Left lung (tissue), 10 donors: ENCODE measurements around the gene ARRB2. TPM values are rescaled to one million over a fixed set of nuclear protein-coding genes. Genes with fewer than 3 reads are reported as not detected.
A peak's percentile ranks its signal among the peaks of the same experiment; 100 is the strongest.

Experiments
- ATAC-seq: fragments of 200-7000 bp; cut with Tn5 transposase; one replicate; pipeline ENCODE4 v1.9.1; 2020; ENCODE audit warnings: moderate library complexity
- DNase-seq, 4 donors: peaks; one replicate each; pipeline ENCODE4 v3.0.0-alpha.2; 2013 to 2020
- H3K27ac ChIP-seq, 2 donors: fragments of 200-600 bp; sonication (generic) in 1 of 2; one replicate each; pipeline versions ENCODE4 v1.5.0 to v1.8.0; 2020 to 2021
- H3K27me3 ChIP-seq, 2 donors: fragments of 200-600 bp; sonication (generic) in 1 of 2; one replicate each; pipeline versions ENCODE4 v1.5.0 to v1.8.0; 2020 to 2021
- H3K36me3 ChIP-seq, 2 donors: fragments of 200-600 bp; sonication (generic) in 1 of 2; one replicate each; pipeline versions ENCODE4 v1.5.0 to v1.8.0; 2020 to 2021
- H3K4me1 ChIP-seq, 2 donors: fragments of 200-600 bp; one replicate each; pipeline ENCODE4 v1.8.0; 2021
- H3K4me3 ChIP-seq, 2 donors: fragments of 200-600 bp; sonication (generic) in 1 of 2; one replicate each; pipeline versions ENCODE4 v1.5.0 to v1.8.0; 2020 to 2021; ENCODE audit warnings: mild to moderate bottlenecking in 1 of 2
- H3K9me3 ChIP-seq, 2 donors: fragments of 200-600 bp; sonication (generic) in 1 of 2; one replicate each; pipeline versions ENCODE4 v1.5.0 to v1.8.0; 2020 to 2021
- intact Hi-C, 2 donors: fragments of 100-400 bp; cut with DNase I; formaldehyde crosslinking; loops; one replicate each; pipeline versions ENCODE4 v1.11.2 to v1.14.2; 2022
- polyA plus RNA-seq, 6 donors: library from polyadenylated mRNA; unstranded; fragments of 120-200 nt; gene quantifications; one replicate each; pipeline ENCODE4 v1.2.1, GENCODE V29; 2013; ENCODE audit not compliant: insufficient read length in 6 of 6
- total RNA-seq, 2 donors: library from RNA; stranded (reverse); fragmentation: NEBNext Ultra II Directional; extraction: Animal tissue kit (Norgen Biotek cat#: 25700); gene quantifications; one replicate each; pipeline ENCODE4 v1.2.1, GENCODE V29; 2021
- TF ChIP-seq, protein P1 (sequence below), 2 donors: fragments of 200-600 bp; sonication (generic) in 1 of 2; IDR thresholded peaks; one replicate each; pipeline versions ENCODE4 v1.5.0 to v1.8.0; 2021; ENCODE audit warnings: antibody characterized with exemption in 2 of 2
- donor health status: DM: no; HTN: yes; CAD: no.
- donor health status: DM: no; HTN: no; CAD: no.

The ARRB2 gene
- total and polyA plus RNA-seq, 8 donors: 41.3 to 240 (median 48.9) TPM

DNA sequence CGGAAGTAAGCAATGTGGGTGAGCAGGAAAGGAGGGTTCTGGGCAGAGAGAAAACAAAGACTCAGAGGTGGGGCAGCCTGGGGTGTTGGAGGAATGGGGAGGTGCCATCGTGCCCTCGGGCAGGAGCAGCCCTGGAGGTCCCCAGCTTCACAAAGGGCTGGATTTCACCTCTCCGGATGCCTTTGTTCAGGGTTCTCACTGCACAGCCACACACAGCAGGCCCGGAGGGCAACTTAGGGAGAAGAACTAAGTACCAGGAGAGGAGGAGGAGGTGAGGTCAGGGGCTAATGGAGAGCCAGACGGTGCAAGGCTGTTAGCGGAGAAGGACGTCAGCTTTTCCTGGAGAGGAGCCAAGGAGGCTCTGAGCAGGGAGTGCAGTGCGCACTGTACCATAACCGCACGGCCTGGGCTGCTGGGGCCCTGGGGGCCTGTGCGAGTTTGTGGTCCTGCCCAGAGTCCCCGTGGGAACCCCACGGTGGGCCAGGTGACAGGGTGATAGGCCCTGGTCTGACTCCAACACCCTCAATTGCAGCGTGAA is 9.3 kb downstream of the ARRB2 start:
- TF ChIP-seq, protein P1, sequence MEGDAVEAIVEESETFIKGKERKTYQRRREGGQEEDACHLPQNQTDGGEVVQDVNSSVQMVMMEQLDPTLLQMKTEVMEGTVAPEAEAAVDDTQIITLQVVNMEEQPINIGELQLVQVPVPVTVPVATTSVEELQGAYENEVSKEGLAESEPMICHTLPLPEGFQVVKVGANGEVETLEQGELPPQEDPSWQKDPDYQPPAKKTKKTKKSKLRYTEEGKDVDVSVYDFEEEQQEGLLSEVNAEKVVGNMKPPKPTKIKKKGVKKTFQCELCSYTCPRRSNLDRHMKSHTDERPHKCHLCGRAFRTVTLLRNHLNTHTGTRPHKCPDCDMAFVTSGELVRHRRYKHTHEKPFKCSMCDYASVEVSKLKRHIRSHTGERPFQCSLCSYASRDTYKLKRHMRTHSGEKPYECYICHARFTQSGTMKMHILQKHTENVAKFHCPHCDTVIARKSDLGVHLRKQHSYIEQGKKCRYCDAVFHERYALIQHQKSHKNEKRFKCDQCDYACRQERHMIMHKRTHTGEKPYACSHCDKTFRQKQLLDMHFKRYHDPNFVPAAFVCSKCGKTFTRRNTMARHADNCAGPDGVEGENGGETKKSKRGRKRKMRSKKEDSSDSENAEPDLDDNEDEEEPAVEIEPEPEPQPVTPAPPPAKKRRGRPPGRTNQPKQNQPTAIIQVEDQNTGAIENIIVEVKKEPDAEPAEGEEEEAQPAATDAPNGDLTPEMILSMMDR (IDR thresholded peaks at IDR 0.05): no peak
- H3K27me3 ChIP-seq: no peaks in the 10 kb centered on the region
- peak; percentile 16 for ATAC-seq
- no peak for DNase-seq
- peaks cover 0 to 63% of the 10 kb centered on the region in 2 donors for H3K36me3 ChIP-seq
- H3K9me3 ChIP-seq: no peaks in the 10 kb centered on the region
- intact Hi-C loops: no loop called here
- H3K4me1 ChIP-seq: peaks cover 0 to 66% of the 10 kb centered on the region in 2 donors
- no peak overlapping the region for H3K4me3 ChIP-seq
- peak overlapping the region in 1 of 2 donors; percentile 33 for H3K27ac ChIP-seq

DNA sequence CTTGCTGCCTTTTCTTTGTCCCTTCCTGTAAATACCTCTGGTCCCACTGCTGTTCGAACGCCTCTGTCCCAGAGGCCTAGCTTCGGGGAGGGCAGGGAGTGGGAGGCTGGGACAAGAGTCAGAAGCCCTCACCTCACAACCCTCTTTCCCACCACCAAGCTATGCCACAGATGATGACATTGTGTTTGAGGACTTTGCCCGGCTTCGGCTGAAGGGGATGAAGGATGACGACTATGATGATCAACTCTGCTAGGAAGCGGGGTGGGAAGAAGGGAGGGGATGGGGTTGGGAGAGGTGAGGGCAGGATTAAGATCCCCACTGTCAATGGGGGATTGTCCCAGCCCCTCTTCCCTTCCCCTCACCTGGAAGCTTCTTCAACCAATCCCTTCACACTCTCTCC is 10.4 kb downstream of the ARRB2 start:
- Histone ChIP-seq H3K27me3 (no peaks in the 10 kb centered on the region), H3K36me3 (peaks cover 0 to 62% of the 10 kb centered on the region in 2 donors), H3K4me3 (no peak overlapping the region), H3K4me1 (peaks cover 0 to 69% of the 10 kb centered on the region in 2 donors), H3K27ac (peak overlapping the region; percentile 55 to 59), H3K9me3 (no peaks in the 10 kb centered on the region)
- intact Hi-C loops: no loop called here
- TF ChIP-seq, protein P1 (IDR thresholded peaks at IDR 0.05): no peak
- DNase-seq (no peak), ATAC-seq (no peak)

DNA sequence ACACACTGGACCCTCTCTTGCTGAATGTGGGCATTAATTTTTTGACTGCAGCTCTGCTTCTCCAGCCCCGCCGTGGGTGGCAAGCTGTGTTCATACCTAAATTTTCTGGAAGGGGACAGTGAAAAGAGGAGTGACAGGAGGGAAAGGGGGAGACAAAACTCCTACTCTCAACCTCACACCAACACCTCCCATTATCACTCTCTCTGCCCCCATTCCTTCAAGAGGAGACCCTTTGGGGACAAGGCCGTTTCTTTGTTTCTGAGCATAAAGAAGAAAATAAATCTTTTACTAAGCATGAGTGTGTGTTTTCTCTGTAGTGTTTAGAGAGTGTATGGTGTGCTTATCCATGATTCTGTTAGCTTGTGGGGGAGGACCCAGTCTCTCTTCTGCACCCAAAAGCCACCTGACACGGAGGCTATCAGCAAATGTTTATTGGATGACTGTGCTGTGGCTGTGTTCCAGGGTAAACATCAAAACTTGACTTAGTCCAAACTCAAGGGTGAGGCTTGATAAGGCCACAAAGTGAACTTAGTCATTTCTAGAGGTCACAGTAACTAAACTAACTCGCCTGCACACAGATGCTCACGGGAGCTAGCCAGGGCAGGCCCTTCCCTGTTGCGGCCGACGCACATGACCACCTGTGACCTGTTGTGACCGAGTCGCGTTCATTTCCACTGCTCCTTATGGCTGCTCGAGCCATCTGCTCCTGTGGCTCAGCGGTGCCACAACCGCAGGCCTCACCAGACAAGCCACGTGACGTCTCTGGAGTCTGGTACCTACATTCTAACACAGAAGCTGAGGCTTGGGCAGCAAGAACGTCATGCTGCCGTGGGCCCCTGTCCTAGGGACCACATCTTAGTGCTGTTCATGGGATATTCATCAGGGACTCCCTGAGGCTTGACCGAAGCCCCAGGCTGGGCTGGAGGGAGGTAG is 11.0 kb downstream of the ARRB2 start:
- peak in 3 of 4 donors; percentile 72 to 87 (median 85) for DNase-seq
- H3K27ac ChIP-seq: peak overlapping the region; percentile 55 to 59
- H3K4me1 ChIP-seq: peaks cover 0 to 68% of the 10 kb centered on the region in 2 donors
- no peak overlapping the region for H3K4me3 ChIP-seq
- H3K27me3 ChIP-seq: no peaks in the 10 kb centered on the region
- peaks cover 0 to 55% of the 10 kb centered on the region in 2 donors for H3K36me3 ChIP-seq
- ATAC-seq: peak; percentile 89
- TF ChIP-seq, protein P1 (IDR thresholded peaks at IDR 0.05): no peak
- intact Hi-C loops: no loop called here
- H3K9me3 ChIP-seq: no peaks in the 10 kb centered on the region

DNA sequence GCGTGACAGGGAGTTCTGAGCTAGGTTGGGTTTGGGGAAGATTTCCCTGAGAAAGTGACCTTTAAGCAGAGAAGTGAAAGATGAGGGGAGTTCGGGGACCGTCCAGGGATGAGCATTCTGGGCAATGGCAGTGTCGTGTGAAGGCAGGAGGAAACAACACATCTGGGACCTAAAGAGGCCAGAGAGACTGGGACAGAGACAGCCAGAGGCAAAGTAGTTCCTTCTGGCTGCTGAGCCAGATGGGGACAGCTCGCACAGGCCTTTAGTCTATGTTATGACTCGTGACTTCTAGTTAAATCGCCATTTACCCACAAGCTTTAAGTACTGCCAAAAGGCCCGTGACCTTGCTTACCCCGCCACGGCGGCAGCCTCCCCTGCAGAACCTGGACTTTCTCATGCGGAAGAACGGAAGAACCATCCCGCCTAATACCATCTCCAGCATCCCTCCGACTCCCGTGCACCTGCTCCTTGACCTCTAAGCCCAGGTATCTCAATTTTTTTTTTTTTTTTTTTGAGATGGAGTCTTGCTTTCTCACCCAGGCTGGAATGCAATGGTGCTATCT is 12.3 kb downstream of the ARRB2 start:
- intact Hi-C loops: no loop called here
- H3K27me3 ChIP-seq: no peaks in the 10 kb centered on the region
- TF ChIP-seq, protein P1 (IDR thresholded peaks at IDR 0.05): no peak
- ATAC-seq (no peak), DNase-seq (no peak)
- no peaks in the 10 kb centered on the region for H3K9me3 ChIP-seq
- no peak overlapping the region for H3K27ac ChIP-seq
- H3K36me3 ChIP-seq: peaks cover 0 to 42% of the 10 kb centered on the region in 2 donors
- no peak overlapping the region for H3K4me3 ChIP-seq
- peaks cover 0 to 68% of the 10 kb centered on the region in 2 donors for H3K4me1 ChIP-seq

DNA sequence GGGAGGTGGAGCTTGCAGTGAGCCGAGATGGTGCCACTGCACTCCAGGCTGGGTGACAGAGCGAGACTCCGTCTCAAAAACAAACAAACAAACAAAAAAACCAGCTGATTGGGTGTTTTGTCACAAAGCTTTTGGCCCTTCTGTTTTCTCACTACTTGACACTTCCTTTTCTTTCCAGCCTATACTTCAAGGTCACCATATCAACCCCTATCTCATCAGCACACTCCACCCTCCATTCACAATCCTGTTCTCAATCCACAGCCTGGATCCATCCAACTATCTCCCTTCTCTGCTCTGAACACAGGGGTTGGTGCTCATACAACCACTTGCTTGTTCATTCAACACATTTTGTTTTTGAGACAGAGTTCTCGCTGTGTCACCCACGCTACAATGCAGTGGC is 14.2 kb downstream of the ARRB2 start:
- peaks cover 0 to 67% of the 10 kb centered on the region in 2 donors for H3K4me1 ChIP-seq
- peaks cover 0 to 23% of the 10 kb centered on the region in 2 donors for H3K36me3 ChIP-seq
- no peak for DNase-seq
- H3K27me3 ChIP-seq: no peaks in the 10 kb centered on the region
- TF ChIP-seq, protein P1 (IDR thresholded peaks at IDR 0.05): no peak
- ATAC-seq: no peak
- H3K4me3 ChIP-seq: no peak overlapping the region
- intact Hi-C loops: no loop called here
- H3K9me3 ChIP-seq: no peaks in the 10 kb centered on the region
- peak overlapping the region in 1 of 2 donors; percentile 90 for H3K27ac ChIP-seq
